A673 (cell line): ENCODE data around the gene RAB14.

Experiments used
- EZH2 ChIP-seq: fragments of 200-600 bp; sonication (generic); IDR thresholded peaks from 2 replicates; pipeline ENCODE4 v1.6.1; 2017; ENCODE audit warnings: borderline replicate concordance, low read depth, mild to moderate bottlenecking, mixed read lengths, antibody characterized with exemption, low read length; ENCODE audit not compliant: poor library complexity, severe bottlenecking
- TF ChIP-seq, protein P1 (sequence below): fragments of 300-800, 200-600 bp; sonication (generic); conservative IDR thresholded peaks from 2 replicates; pipeline ENCODE4 v1.5.1; 2017; ENCODE audit warnings: low read depth, mild to moderate bottlenecking, antibody characterized with exemption, low read length, moderate library complexity, mixed read lengths

DNA sequence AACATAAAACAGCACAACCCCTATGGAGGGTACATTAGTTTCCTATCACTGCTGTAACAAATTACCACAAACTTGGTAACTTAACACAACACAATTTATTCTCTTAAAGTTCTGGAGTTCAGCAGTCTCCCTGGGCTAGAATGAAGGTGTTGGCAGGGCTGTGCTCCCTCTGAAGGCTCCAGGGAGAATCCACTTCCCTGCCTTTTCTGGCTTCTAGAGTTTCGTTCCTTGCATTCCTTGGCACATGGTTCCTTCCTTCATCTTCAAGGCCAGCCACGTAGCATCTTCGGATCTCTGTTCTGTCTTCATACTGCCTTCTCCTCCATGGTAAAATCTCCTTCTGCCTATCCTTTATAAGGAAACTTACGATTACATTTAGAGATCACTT is 41.3 kb upstream of the RAB14 start:
- TF ChIP-seq, protein P1, sequence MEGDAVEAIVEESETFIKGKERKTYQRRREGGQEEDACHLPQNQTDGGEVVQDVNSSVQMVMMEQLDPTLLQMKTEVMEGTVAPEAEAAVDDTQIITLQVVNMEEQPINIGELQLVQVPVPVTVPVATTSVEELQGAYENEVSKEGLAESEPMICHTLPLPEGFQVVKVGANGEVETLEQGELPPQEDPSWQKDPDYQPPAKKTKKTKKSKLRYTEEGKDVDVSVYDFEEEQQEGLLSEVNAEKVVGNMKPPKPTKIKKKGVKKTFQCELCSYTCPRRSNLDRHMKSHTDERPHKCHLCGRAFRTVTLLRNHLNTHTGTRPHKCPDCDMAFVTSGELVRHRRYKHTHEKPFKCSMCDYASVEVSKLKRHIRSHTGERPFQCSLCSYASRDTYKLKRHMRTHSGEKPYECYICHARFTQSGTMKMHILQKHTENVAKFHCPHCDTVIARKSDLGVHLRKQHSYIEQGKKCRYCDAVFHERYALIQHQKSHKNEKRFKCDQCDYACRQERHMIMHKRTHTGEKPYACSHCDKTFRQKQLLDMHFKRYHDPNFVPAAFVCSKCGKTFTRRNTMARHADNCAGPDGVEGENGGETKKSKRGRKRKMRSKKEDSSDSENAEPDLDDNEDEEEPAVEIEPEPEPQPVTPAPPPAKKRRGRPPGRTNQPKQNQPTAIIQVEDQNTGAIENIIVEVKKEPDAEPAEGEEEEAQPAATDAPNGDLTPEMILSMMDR, result no peak
- no peak for TF ChIP-seq EZH2
